Gastrocnemius medialis (tissue), 4 donors: ENCODE results near the gene P2RX1.

Experiments used
- CTCF ChIP-seq, 5 experiments: fragments of 450-650 bp in 3 of 5; fragments of 200-600 bp in 2 of 5; sonication (generic) in 2 of 5; IDR thresholded peaks in 4 of 5; conservative IDR thresholded peaks in 1 of 5; 1 replicate in 4 of 5; 2 replicates in 1 of 5; pipeline ENCODE4 v1.5.1; 2016 to 2019; ENCODE audit warnings: antibody characterized with exemption in 5 of 5, mild to moderate bottlenecking in 3 of 5, moderate library complexity in 3 of 5
- POLR2A ChIP-seq, 2 donors: fragments of 450-650 bp; IDR thresholded peaks; one replicate each; pipeline ENCODE4 v1.6.1; 2017; ENCODE audit warnings: antibody characterized with exemption in 2 of 2, mild to moderate bottlenecking in 2 of 2, moderate library complexity in 2 of 2

DNA sequence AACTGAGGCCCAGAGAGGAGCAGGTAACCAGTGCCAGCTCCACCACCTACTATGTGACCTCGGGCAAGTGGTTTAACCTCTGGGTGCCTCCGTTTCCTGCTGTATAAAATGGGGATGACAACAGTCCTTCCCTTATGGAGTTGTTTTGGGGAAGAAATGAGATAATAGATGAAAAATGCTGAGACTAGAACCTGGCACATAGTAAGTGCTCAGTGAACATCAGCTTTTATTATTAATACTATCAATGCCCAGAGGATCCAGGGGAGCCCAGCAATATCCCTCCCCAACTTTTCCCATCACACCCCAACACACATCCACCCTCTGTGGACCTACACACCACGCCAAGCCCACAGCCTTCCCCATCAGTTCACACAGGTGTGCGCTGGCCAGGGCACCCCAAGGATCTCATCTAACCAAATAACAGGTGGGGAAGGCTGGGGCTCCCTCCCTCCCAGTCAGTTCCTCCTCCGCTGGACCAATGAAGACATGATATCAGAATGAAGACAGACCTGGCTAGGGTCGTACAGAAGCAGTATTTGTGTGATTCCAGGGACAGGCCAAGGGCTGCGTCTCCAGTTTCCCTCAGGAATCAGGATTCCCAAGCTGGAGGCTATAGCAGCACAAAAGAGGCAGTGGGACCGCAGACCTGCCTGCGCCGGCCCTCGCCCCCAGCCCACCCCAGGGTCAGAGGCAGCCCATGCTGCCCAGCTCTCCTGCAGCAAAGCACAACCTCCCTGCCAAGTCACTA, 46.1 kb upstream of the P2RX1 start:
- TF ChIP-seq CTCF (IDR thresholded peaks at IDR 0.05 in 4 of 5, conservative IDR thresholded peaks at IDR 0.05 in 1 of 5) (no peak), POLR2A (IDR thresholded peaks at IDR 0.05) (no peak)
